ENCODE measurements around the gene TMEM204.

TMEM204 gene

DNA sequence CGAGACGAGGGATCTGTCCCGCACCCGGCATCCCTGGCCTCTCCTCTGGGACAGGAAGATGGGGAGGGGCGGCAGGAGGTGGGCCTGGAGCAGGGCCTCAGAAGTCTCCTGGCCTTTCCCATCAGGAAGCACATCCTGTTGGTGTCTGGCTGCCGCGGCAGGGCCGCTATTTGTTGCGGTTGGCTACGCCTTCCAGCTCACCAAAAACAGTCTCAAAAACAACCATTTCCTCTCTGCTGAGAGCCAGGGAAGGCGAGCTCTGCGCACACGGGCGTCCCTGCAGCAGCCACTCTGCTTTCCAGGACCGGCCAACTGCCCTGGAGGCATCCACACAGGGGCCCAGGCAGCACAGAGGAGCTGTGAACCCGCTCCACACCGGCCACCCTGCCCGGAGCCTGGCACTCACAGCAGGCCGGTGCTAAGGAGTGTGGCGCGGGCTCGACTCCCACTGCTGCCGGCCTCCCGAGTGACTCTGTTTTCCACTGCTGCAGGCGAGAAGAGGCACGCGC, at the start of gene TMEM204:
TSS of gene TMEM204 (plus strand) at position 224 of the 509 bp plus-strand sequence. CDS start 610 bp downstream, outside the sequence.
- DNase-seq (ENCODE audit: low spot score): no peak

DNA sequence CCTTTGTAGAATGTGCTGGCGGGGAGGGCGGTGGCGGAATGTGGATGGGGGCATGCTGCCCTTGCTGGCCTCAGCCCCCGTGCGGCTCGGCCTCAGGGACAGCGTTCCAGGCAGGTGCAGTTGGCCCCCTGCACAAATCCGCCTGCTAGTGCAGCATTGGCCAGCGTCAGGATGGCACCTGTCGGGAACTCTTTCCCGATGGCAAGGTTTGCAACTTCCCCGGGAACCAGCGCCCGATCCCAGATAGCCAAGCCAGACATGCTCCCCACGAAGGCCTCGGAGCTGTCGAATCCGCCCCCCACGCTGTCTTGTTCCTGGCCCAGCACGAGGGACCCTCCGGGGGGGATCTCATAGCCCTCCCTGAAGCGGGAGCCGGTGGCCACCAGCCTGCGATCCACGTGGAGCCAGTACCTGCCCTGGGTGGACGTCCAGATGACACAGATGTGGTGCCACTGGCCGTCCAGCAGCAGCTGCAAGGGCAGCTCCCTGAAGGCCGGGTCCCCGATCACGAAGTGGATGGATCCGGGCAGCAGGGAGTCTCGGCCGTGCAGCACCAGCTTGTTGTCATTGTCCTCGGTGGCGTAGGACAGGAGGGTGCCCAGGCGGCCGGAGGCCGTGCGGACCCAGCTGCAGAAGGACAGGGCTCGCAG, 47.5 kb upstream of the TMEM204 start:
- no peak for DNase-seq (ENCODE audit: low spot score)

DNA sequence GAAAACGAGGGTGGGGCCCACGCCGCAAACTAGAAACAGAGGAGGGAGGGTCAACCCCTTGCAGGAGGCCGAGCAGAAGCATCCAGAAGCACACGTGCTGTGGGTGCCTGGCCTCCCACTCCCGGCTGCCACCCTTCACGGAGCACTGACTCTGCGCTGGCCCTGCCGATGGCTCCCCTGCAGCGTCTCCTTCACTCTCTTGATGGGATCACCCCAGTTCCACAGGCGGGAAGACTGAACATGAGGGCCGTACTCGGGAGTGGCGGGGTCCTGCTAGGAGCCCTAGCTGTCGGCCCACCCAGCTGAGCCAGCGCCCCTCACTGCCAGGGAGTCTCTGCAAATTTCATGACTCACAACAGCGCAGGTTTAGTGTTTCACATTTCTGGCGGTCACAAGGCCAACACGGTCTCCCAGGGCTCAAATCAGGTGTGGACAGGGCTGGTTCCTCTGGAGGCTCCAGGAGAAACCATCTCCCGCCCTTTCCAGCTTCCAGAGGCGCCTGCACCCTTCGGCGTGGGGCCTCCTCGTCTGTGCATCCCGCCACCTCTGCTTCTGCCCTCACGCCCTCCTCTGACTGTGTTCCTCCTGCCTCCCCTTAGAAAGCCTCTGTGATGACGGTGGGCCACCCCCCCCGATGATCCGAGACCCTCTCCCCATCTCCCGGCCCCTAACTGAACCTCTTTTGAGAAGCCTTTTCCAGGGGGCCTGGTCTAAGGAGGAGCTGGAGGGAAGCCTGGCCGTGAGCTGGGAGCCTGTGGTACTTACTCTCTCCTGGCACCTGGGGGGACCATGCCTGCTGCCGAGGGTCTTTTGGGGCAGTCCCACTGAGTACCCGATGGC, 46.7 kb upstream of the TMEM204 start:
- DNase-seq (ENCODE audit: low spot score): no peak

DNA sequence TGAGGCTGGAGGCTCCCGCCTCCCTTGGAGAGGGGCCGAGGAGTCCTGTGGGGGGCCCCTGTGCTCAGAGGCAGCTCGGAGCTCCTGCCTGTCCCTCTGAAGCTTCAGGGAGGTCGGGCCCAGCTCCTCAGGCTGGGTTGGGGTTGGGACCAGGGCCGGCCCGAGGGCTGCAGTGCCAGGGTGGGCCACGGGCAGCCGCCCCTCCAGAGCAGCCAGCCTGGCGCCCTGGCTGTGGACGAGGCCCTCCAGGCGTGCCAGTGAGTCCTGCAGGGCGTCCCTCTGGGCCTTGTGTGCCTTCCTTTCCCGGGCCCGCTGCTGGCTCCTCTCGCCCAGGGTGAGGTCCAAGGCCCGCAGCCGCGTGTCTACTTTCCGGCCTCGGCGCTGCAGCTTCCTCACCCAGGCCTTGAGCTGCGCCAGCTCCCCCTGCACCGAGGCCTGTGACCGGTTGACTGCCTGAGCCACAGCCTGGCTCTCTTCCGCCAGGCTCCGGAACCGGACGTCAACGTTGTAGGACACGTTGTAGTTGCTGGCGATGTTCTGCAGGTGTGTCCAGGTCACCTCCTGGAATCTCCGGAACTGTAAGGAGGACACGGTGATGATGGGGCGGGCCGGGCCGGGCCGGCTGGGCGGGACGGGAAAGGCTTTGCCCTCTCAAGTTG, 45.9 kb upstream of the TMEM204 start:
- DNase-seq (ENCODE audit: low spot score): no peak

DNA sequence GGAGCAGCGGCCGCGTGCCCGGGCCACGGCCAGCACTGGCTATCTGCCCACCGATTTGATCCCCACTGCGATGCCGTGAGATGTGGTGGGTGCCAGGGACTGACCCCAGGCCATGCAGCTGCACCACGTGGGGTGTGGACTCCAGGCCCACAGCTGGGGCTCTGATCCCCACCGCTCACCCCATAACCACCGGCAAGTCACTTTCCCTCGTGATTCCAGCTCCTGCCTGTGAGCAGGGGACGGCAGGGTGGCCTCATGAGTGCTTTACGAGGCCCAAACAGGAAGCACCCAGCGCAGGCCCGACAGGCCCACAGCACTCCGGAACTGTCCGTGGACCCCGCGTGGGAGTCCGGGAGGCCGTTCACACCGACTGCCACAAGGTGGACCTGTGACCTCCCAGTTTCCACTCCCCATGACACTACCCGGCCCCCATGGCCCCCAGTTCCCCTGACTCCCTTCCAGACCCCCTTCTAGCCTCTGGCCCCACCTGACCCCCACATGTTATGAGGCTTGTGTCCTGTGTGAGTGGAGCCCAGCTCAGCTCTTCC, 45.3 kb upstream of the TMEM204 start:
- DNase-seq (ENCODE audit: low spot score): no peak

GRCh38 chr16:1488619-1489018, 44.8 kb upstream of the TMEM204 start, which contains the start of gene PTX4:
Gene PTX4 (minus strand): TSS chr16:1488944. CDS start chr16:1488909, 35 bp downstream.
- DNase-seq (ENCODE audit: low spot score): no peak

DNA sequence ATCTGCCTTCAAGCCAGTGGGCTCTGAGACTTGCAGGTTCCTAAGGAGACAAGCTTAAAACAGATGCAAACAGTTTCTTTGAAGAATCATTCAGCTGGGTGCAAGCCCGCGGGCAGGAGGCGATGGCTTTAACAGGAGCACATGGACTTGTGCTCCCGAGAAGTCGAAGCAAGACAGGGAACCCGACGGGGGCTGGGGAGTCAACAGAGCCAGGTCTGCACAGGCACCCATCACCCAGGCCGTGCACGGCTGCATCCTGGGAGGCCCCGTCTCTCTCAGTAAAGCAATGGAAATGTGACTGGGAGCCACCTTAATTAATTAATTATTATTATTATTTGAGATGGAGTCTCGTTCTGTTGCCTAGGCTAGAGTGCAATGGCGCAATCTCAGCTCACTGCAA, 44.4 kb upstream of the TMEM204 start:
- no peak for DNase-seq (ENCODE audit: low spot score)

GRCh38 chr16:1491327-1491726, 42.1 kb upstream of the TMEM204 start:
- no peak for DNase-seq (ENCODE audit: low spot score)

- no peak for DNase-seq (ENCODE audit: low spot score)
Observed at GRCh38 chr16:1492082-1492922, 41.2 kb upstream of the TMEM204 start.

DNA sequence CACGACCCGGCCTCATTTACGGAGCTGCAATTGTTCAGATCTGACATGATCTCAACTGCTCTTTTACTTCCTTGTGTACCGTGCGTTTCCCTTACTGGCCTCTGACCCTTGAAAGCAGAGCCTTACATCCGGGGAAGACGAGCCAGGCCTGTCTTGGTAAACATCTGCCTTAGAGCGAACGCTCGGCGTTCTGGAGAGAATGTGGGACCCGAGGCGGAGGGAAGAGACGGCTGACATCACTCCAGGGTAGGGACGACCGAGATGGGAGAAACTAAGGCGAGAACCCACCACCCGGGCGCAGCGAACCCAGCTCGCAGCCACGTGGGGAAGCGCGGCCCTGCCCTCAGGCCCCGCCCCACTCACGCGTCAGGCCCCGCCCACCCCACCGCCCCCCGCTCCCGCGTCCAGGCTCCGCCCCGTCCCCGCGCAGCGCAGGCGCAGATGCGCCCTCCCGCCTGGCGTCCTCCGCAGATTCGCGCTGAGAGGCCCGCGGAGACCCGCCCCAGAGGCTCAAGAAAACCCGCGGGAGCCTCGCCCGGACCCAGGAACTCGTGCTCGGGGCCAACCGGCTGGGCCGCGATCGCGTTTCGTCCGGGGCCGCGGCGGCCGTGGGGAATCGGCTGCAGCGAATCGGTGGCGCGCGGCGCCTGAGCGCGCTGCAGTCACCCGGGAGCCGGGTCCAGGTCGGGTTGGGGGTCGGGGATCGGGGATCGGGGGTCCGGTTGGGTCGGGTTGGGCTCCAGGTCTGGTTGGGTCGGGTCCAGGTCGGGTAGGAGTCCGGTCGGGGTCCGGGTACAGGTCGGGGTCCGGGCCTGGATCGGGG, 40.3 kb upstream of the TMEM204 start, which contains the start of gene TELO2:
TSS of gene TELO2 (plus strand) at position 438 of the 823 bp plus-strand sequence. CDS start 922 bp downstream, outside the sequence.
- DNase-seq (ENCODE audit: low spot score): peak; percentile 51

GRCh38 chr16:1493746-1494094, 39.7 kb upstream of the TMEM204 start:
- DNase-seq (ENCODE audit: low spot score): no peak

- no peak for DNase-seq (ENCODE audit: low spot score)
Observed at GRCh38 chr16:1494129-1494640, 39.3 kb upstream of the TMEM204 start.

DNA sequence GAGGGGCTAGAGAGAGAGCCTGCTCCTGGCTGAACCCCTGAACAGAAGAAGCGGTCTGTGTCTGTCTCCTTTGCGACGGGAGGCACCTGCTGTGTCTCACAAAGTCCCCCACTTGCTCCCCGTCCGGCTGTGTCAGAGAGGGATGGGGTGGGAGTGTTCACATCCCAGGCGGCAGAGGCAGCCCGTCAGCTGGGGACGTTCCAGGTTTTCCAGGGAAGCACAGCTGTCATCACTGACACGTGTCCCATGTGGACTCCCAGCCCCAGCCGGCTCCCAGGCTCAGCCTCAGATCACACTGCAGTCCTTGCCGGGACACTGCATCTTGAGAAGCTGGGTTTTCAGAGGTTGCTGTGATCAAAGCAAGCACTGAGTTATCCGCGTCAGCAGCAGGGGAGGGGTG, 38.8 kb upstream of the TMEM204 start:
- DNase-seq (ENCODE audit: low spot score): no peak

- DNase-seq (ENCODE audit: low spot score): no peak
Observed at GRCh38 chr16:1495211-1495888, 38.1 kb upstream of the TMEM204 start.

GRCh38 chr16:1495889-1496262, 37.6 kb upstream of the TMEM204 start:
- no peak for DNase-seq (ENCODE audit: low spot score)

DNA sequence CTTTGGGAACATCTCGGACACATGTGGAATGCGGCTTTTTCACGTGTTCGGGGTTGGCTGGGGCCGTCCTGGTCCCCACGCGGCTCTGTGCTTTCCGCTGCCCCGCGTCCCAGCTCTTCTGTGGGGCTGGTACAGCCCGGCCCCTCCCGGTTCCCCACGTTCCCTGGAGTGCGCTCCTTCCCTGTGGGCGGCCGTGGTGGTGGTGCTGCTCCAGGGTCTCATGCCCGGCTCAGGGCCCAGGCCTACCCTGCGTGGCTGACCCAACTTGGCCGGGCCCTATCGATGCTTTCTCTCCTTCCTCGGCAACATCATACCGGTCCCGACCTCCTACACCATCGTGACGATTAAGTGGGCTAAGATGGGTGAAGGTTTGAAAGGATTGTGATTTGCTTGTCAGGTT, 37.0 kb upstream of the TMEM204 start:
- no peak for DNase-seq (ENCODE audit: low spot score)

DNA sequence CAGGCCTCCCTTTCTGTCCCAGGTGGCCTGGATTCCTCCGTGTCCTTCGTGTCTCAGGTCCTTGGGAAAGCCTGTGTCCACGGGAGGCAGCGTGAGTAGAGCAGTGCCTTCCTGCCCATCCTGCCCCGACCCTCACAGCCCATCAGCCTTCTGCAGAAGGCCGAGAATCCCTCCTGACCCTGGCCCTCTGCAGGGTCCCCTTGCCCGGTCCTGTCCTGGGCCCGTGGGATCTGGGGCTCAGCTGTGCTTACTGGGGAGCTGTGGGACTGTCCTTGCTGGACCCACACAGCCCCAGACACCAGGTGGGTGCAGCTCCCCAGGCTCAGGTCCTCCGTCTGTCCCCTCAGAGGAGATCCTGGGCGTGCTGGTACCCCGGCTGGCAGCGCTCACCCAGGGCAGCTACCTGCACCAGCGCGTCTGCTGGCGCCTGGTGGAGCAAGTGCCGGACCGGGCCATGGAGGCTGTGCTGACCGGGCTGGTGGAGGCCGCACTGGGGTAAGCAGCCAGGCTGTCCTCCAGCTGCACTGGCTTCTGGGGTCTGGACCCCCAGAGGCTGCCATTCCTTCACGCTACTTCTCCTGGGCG, 36.4 kb upstream of the TMEM204 start:
- no peak for DNase-seq (ENCODE audit: low spot score)

GRCh38 chr16:1498899-1499676, 34.4 kb upstream of the TMEM204 start:
- DNase-seq (ENCODE audit: low spot score): no peak
